GM21447 (cell line): ENCODE results near the gene ARHGAP10.

Experiments used
- ATAC-seq: cut with Tn5 transposase; IDR thresholded peaks from one replicate; pipeline ENCODE4 v1.9.1; 2021; ENCODE audit not compliant: unreplicated experiment

Gene ARHGAP10

GRCh38 chr4:147730333-147730732 lies 1.6 kb upstream of the ARHGAP10 start:
- ATAC-seq = no peak

GRCh38 chr4:147732518-147733235 lies 789 bp downstream of the ARHGAP10 start:
- peak; percentile 31 for ATAC-seq

GRCh38 chr4:147733716-147734344 lies 1.9 kb downstream of the ARHGAP10 start:
- no peak for ATAC-seq

- no peak for ATAC-seq
Measured at GRCh38 chr4:147734496-147734895, 2.6 kb downstream of the ARHGAP10 start.

GRCh38 chr4:147735413-147736301 lies 3.8 kb downstream of the ARHGAP10 start:
- ATAC-seq = no peak

- ATAC-seq = no peak
Measured at GRCh38 chr4:147736458-147736857, 4.6 kb downstream of the ARHGAP10 start.

- ATAC-seq = no peak
Measured at GRCh38 chr4:147737623-147738022, 5.7 kb downstream of the ARHGAP10 start.

GRCh38 chr4:147739239-147739823 lies 7.4 kb downstream of the ARHGAP10 start:
- no peak for ATAC-seq

- no peak for ATAC-seq
Measured at GRCh38 chr4:147740176-147740575, 8.3 kb downstream of the ARHGAP10 start.

GRCh38 chr4:147741190-147741788 lies 9.4 kb downstream of the ARHGAP10 start:
- no peak for ATAC-seq

GRCh38 chr4:147747787-147748454 lies 16.0 kb downstream of the ARHGAP10 start:
- ATAC-seq = no peak

GRCh38 chr4:147749811-147750321 lies 18.0 kb downstream of the ARHGAP10 start:
- peak; percentile 95 for ATAC-seq

- ATAC-seq = no peak
Measured at GRCh38 chr4:147753047-147753446, 21.2 kb downstream of the ARHGAP10 start.

GRCh38 chr4:147754037-147754445 lies 22.2 kb downstream of the ARHGAP10 start:
- no peak for ATAC-seq

GRCh38 chr4:147755561-147756295 lies 23.8 kb downstream of the ARHGAP10 start:
- ATAC-seq = no peak

GRCh38 chr4:147756417-147756816 lies 24.5 kb downstream of the ARHGAP10 start:
- ATAC-seq = no peak

- ATAC-seq = no peak
Measured at GRCh38 chr4:147760176-147760575, 28.3 kb downstream of the ARHGAP10 start.

GRCh38 chr4:147760695-147761094 lies 28.8 kb downstream of the ARHGAP10 start:
- ATAC-seq = peak; percentile 29

GRCh38 chr4:147761218-147761883 lies 29.5 kb downstream of the ARHGAP10 start:
- peak; percentile 47 for ATAC-seq
